Astrocyte (in vitro differentiated cells and primary cell): ENCODE results near the gene OR1L4. TPM values are rescaled to one million over a fixed set of nuclear protein-coding genes. Genes with fewer than 3 reads are reported as not detected.

Experiments used
- DNase-seq: peaks from one replicate; pipeline ENCODE4 v3.0.0-alpha.2; 2010; ENCODE audit warnings: low read depth
- FAIRE-seq: peaks from 2 replicates; lab custom pipeline; 2011; peaks lifted over from hg19 to GRCh38; lab: Jason Lieb, UNC
- H2AFZ ChIP-seq: 2 replicates; pipeline ENCODE4 v1.6.0; 2012; ENCODE audit warnings: low read depth, low read length, inconsistent platforms
- H3K27ac ChIP-seq: 2 replicates; pipeline ENCODE4 v1.5.1; 2011; ENCODE audit warnings: low read depth, low read length, inconsistent platforms
- H3K27me3 ChIP-seq: 2 replicates; pipeline ENCODE4 v1.6.0; 2011; ENCODE audit warnings: low read length, inconsistent platforms; ENCODE audit not compliant: insufficient read depth
- H3K36me3 ChIP-seq: 2 replicates; pipeline ENCODE4 v1.5.1; 2011; ENCODE audit warnings: low read length, inconsistent platforms; ENCODE audit not compliant: insufficient read depth
- H3K4me1 ChIP-seq: 2 replicates; pipeline ENCODE4 v1.5.1; 2011; ENCODE audit warnings: low read length, inconsistent platforms; ENCODE audit not compliant: insufficient read depth
- H3K4me2 ChIP-seq: 2 replicates; pipeline ENCODE4 v1.6.0; 2012; ENCODE audit warnings: low read length, inconsistent platforms
- H3K4me3 ChIP-seq: 2 replicates; pipeline ENCODE4 v1.5.1; 2011; ENCODE audit warnings: low read depth, mild to moderate bottlenecking, low read length, inconsistent platforms; ENCODE audit not compliant: insufficient read depth
- H3K79me2 ChIP-seq: 2 replicates; pipeline ENCODE4 v1.6.0; 2012; ENCODE audit warnings: mild to moderate bottlenecking, low read length, inconsistent platforms; ENCODE audit not compliant: insufficient read depth
- H3K9ac ChIP-seq: 2 replicates; pipeline ENCODE4 v1.6.0; 2012; ENCODE audit warnings: mild to moderate bottlenecking, low read length, inconsistent platforms
- H3K9me3 ChIP-seq: 2 replicates; pipeline ENCODE4 v1.5.1; 2012; ENCODE audit warnings: low read depth, mild to moderate bottlenecking, low read length, inconsistent platforms; ENCODE audit not compliant: insufficient read depth
- H4K20me1 ChIP-seq: 2 replicates; pipeline ENCODE4 v1.6.0; 2012; ENCODE audit warnings: low read length, inconsistent platforms; ENCODE audit not compliant: insufficient read depth
- H3K27ac Mint-ChIP-seq: one replicate; pipeline ENCODE4 v1.8.0; 2021; ENCODE audit warnings: mild to moderate bottlenecking, mixed read lengths; ENCODE audit not compliant: unreplicated experiment
- H3K27me3 Mint-ChIP-seq: one replicate; pipeline ENCODE4 v1.8.0; 2021; ENCODE audit warnings: low read depth, mixed read lengths; ENCODE audit not compliant: unreplicated experiment
- H3K36me3 Mint-ChIP-seq: one replicate; pipeline ENCODE4 v1.8.0; 2021; ENCODE audit warnings: low read depth, mixed read lengths; ENCODE audit not compliant: unreplicated experiment
- H3K4me1 Mint-ChIP-seq: one replicate; pipeline ENCODE4 v1.8.0; 2021; ENCODE audit warnings: low read depth, mixed read lengths; ENCODE audit not compliant: unreplicated experiment
- H3K4me3 Mint-ChIP-seq: one replicate; pipeline ENCODE4 v1.8.0; 2021; ENCODE audit warnings: mild to moderate bottlenecking, moderate library complexity, mixed read lengths; ENCODE audit not compliant: unreplicated experiment
- H3K9me3 Mint-ChIP-seq: one replicate; pipeline ENCODE4 v1.8.0; 2021; ENCODE audit warnings: mild to moderate bottlenecking, mixed read lengths; ENCODE audit not compliant: unreplicated experiment
- EZH2 ChIP-seq: IDR thresholded peaks from 2 replicates; pipeline ENCODE4 v1.6.1; 2012; ENCODE audit warnings: mild to moderate bottlenecking, low read length, inconsistent platforms; ENCODE audit not compliant: insufficient read depth
- total RNA-seq: library from RNA; stranded (reverse); gene quantifications from 2 replicates; pipeline ENCODE4 v1.2.1, GENCODE V29; 2021
- TF ChIP-seq, protein P1 (sequence below): IDR thresholded peaks from 2 replicates; pipeline ENCODE4 v1.5.1; 2011; ENCODE audit warnings: low read depth, mild to moderate bottlenecking, inconsistent platforms, low read length, moderate library complexity; ENCODE audit not compliant: insufficient read depth

OR1L4 gene
- total RNA-seq, 1 donor from 2014 or later: not detected

DNA sequence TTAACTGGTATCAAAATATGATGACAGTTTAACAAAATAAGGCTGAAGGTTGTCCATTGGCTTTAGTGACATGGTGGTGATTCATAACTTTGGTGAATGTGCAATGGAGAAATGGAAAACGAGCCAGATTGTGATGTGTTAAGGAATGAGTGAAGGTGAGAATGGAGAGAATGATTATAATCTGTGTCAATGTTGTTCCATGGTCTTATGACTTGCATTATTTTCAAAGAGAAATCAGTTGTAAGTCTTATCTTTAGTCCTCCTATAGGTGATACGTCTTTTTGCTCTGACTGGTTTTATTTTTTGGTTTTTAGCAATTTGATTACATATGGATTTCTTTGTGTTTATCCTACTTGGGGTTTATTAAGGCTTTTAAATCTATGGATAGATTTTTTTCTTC is 31.0 kb downstream of the OR1L4 start:
- peaks cover 11% of the 10 kb centered on the region for H3K9me3 Mint-ChIP-seq

DNA sequence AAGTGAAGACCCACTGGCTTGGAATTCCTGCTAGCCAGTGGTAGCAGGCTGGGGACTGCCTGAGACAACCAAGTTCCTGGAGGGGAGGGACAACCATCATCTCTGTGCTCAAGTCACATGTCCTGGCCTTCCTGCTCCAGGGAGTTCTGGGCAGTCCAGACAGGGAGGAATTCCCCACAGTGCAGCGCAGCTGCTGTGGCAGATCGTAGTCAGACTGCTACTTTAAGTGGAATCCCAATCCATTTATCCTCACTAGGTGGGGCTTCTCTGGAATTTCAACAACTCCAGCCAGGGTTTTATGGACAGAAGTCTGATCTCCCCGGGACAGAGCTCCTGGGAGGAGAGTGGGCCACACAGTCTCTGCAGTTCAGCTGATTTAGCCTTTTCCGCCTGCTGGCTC is 44.0 kb downstream of the OR1L4 start:
- Histone ChIP-seq H3K9me3 (no peaks in the 10 kb centered on the region), H3K9ac (no peak overlapping the region), H3K79me2 (no peaks in the 10 kb centered on the region), H3K4me3 (no peak overlapping the region), H3K4me2 (no peak overlapping the region), H3K36me3 (no peaks in the 10 kb centered on the region), H3K27ac (no peak overlapping the region), H3K27me3 (no peaks in the 10 kb centered on the region), H2AFZ (no peak overlapping the region), H4K20me1 (no peaks in the 10 kb centered on the region), H3K4me1 (no peaks in the 10 kb centered on the region)
- TF ChIP-seq EZH2: no peak
- TF ChIP-seq, protein P1, sequence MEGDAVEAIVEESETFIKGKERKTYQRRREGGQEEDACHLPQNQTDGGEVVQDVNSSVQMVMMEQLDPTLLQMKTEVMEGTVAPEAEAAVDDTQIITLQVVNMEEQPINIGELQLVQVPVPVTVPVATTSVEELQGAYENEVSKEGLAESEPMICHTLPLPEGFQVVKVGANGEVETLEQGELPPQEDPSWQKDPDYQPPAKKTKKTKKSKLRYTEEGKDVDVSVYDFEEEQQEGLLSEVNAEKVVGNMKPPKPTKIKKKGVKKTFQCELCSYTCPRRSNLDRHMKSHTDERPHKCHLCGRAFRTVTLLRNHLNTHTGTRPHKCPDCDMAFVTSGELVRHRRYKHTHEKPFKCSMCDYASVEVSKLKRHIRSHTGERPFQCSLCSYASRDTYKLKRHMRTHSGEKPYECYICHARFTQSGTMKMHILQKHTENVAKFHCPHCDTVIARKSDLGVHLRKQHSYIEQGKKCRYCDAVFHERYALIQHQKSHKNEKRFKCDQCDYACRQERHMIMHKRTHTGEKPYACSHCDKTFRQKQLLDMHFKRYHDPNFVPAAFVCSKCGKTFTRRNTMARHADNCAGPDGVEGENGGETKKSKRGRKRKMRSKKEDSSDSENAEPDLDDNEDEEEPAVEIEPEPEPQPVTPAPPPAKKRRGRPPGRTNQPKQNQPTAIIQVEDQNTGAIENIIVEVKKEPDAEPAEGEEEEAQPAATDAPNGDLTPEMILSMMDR: no peak
- no peak overlapping the region for H3K27ac Mint-ChIP-seq
- peaks cover 4% of the 10 kb centered on the region for H3K27me3 Mint-ChIP-seq
- no peak overlapping the region for H3K4me3 Mint-ChIP-seq
- DNase-seq (no peak), FAIRE-seq (no peak)
- H3K36me3 Mint-ChIP-seq: no peaks in the 10 kb centered on the region
- H3K4me1 Mint-ChIP-seq: no peaks in the 10 kb centered on the region
- H3K9me3 Mint-ChIP-seq: peaks cover 15% of the 10 kb centered on the region

More for the DNA sequence above, 31.0 kb downstream of the OR1L4 start:
- H3K4me3 ChIP-seq: no peak overlapping the region
- H3K27me3 ChIP-seq: no peaks in the 10 kb centered on the region
- H3K36me3 ChIP-seq: no peaks in the 10 kb centered on the region
- no peak overlapping the region for H3K4me3 Mint-ChIP-seq
- H3K27ac ChIP-seq: no peak overlapping the region
- no peak for FAIRE-seq
- DNase-seq: no peak
- H3K36me3 Mint-ChIP-seq: no peaks in the 10 kb centered on the region
- H3K9ac ChIP-seq: no peak overlapping the region
- TF ChIP-seq EZH2: no peak
- TF ChIP-seq, protein P1: no peak
- H3K27ac Mint-ChIP-seq: no peak overlapping the region
- no peak overlapping the region for H2AFZ ChIP-seq
- H4K20me1 ChIP-seq: no peaks in the 10 kb centered on the region
- no peaks in the 10 kb centered on the region for H3K27me3 Mint-ChIP-seq
- no peaks in the 10 kb centered on the region for H3K4me1 Mint-ChIP-seq
- no peaks in the 10 kb centered on the region for H3K9me3 ChIP-seq
- H3K4me1 ChIP-seq: no peaks in the 10 kb centered on the region
- no peak overlapping the region for H3K4me2 ChIP-seq
- no peaks in the 10 kb centered on the region for H3K79me2 ChIP-seq

Other genes starting within 250 kb of the OR1L4 start
- not detected in 2 replicates for gene OR1J1, start 246.1 kb upstream of the OR1L4 start, total RNA-seq
- gene OR1J2, start 213.2 kb upstream of the OR1L4 start, total RNA-seq: not detected in 2 replicates
- not detected in 2 replicates for gene OR1J4, start 204.8 kb upstream of the OR1L4 start, total RNA-seq
- gene OR1N1, start 196.7 kb upstream of the OR1L4 start, total RNA-seq: not detected in 2 replicates
- not detected in 2 replicates for gene OR1N2, start 170.9 kb upstream of the OR1L4 start, total RNA-seq
- not detected in 2 replicates for gene OR1L8, start 140.6 kb upstream of the OR1L4 start, total RNA-seq
- gene OR1Q1, start 109.3 kb upstream of the OR1L4 start, total RNA-seq: not detected in 2 replicates
- gene OR1B1, start 66.4 kb upstream of the OR1L4 start, total RNA-seq: not detected in 2 replicates
- gene OR1L1, start 62.3 kb upstream of the OR1L4 start, total RNA-seq: not detected in 2 replicates
- gene OR1L3, start 48.9 kb upstream of the OR1L4 start, total RNA-seq: not detected in 2 replicates
- gene OR1L6, start 18.3 kb downstream of the OR1L4 start, total RNA-seq: not detected in 2 replicates
- not detected in 2 replicates for gene OR5C1, start 64.9 kb downstream of the OR1L4 start, total RNA-seq
- gene OR1K1, start 76.1 kb downstream of the OR1L4 start, total RNA-seq: not detected in 2 replicates
- gene PDCL, start 104.6 kb downstream of the OR1L4 start, total RNA-seq: 21.5 and 23.9 TPM in 2 replicates
- 68.2 and 69.0 TPM in 2 replicates for gene RC3H2, start 181.4 kb downstream of the OR1L4 start, total RNA-seq
- gene ZBTB6, start 189.3 kb downstream of the OR1L4 start, total RNA-seq: 7.4 and 8.5 TPM in 2 replicates
- 6.2 and 6.5 TPM in 2 replicates for gene ZBTB26, start 207.5 kb downstream of the OR1L4 start, total RNA-seq
- 44.7 and 48.3 TPM in 2 replicates for gene RABGAP1, start 217.0 kb downstream of the OR1L4 start, total RNA-seq